GM12872 (cell line): ENCODE results near the gene SLC6A6.

Source experiments
- TF ChIP-seq, protein P1 (sequence below): IDR thresholded peaks from 3 replicates; pipeline ENCODE4 v1.5.1; 2011; ENCODE audit warnings: low read depth, mild to moderate bottlenecking, low read length, moderate library complexity; ENCODE audit not compliant: insufficient read depth

Gene SLC6A6

DNA sequence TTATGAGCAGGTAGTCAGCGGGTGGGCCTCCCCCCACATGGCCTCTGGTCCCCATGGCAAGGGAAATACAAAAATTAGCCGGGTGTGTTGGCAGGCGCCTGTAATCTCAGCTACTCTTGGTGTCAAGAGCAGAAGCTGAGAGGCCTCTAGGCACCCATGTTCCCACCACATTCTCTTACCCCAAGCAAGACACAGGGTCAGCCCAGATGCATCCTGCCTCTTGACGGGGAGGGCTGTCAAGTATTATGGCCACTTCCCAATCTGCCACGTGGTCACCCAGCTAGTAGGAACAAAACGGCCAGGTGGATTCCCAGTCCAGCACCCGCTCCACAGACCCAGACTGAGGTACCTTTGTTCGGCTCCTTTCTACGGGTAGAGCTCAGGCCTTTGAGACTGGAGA lies 16.2 kb upstream of the SLC6A6 start:
- TF ChIP-seq, protein P1, sequence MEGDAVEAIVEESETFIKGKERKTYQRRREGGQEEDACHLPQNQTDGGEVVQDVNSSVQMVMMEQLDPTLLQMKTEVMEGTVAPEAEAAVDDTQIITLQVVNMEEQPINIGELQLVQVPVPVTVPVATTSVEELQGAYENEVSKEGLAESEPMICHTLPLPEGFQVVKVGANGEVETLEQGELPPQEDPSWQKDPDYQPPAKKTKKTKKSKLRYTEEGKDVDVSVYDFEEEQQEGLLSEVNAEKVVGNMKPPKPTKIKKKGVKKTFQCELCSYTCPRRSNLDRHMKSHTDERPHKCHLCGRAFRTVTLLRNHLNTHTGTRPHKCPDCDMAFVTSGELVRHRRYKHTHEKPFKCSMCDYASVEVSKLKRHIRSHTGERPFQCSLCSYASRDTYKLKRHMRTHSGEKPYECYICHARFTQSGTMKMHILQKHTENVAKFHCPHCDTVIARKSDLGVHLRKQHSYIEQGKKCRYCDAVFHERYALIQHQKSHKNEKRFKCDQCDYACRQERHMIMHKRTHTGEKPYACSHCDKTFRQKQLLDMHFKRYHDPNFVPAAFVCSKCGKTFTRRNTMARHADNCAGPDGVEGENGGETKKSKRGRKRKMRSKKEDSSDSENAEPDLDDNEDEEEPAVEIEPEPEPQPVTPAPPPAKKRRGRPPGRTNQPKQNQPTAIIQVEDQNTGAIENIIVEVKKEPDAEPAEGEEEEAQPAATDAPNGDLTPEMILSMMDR: no peak

DNA sequence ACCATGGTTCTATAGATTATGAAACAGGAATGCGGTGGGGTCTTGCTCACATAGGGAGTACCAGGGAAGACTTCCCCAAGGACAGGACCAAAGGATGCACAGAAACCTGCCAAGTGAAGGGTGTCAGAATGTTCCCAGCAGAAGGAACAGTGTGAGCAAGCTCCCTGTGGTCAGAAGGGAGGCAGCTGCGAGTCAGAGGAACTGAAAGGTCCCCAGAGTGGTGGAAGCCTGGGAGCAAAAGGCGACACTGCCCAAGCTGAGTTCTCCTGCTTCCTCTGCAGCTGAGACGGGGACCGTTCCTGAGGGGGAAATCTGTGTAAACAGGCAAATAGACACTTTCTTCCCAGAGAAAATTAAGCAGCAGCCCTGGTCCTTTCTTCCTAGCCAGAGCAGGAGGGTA lies 14.2 kb upstream of the SLC6A6 start:
- TF ChIP-seq, protein P1: no peak

DNA sequence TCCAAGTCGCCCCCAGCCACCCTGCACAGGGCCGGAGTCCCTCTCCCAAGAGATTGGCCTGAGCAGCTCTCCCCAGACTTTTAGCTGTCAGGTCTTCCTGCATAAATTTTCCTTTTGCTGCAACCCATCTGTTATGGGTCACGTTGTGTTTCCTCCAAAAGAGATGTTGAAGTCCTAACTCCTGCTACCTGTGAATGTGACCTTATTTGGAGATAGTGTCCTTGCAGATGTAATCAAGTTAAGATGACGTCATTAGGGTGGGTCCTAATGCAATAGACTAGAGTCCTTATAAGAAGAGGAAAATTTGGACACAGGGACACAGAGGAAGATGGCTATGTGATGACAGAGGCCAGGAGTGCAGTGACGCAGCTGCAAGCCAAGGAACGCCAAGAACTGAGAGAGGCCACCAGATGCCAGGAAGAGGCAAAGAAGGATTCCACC lies 13.2 kb upstream of the SLC6A6 start:
- TF ChIP-seq, protein P1: no peak

- TF ChIP-seq, protein P1: no peak
Measured at GRCh38 chr3:14389716-14390115, 12.7 kb upstream of the SLC6A6 start.

DNA sequence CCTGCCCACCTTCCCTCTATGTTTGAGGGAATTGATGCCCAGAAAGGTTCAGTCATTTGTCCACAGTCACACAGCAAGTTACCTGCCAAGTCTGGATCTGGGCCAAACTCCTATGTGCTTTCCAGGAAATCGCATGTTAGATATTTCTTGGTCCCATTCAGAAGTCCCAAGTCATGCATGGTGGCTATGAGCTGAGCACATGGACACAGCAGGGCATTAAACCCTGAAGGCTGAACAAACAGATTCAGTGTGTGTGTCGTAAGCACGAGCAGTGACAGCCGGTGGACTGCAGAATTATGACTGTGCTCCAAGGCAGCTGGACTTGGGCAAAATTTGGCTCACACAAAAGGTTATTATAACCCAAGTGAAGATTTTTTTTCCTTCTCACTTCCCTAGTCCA lies 11.4 kb upstream of the SLC6A6 start:
- TF ChIP-seq, protein P1: no peak

DNA sequence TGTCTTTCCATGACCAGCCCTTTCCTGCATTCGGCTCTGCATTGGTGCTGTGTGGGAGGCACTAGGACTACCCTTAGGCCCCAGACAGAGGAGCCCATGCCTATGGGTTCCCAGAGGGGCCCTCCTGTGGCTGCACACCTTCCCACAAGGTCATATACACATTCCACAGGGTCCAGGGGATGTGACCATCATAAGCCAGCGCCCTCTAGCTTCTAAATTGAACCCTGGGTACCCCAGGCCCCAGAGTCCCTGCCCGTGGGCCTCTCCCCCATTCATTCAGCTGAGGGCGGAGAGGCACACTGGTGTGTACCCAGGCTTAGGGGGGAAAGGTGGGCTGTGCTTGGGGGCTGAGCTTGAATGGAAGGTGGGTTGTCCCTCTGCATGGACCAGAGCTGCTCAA lies 10.2 kb upstream of the SLC6A6 start:
- TF ChIP-seq, protein P1: no peak

DNA sequence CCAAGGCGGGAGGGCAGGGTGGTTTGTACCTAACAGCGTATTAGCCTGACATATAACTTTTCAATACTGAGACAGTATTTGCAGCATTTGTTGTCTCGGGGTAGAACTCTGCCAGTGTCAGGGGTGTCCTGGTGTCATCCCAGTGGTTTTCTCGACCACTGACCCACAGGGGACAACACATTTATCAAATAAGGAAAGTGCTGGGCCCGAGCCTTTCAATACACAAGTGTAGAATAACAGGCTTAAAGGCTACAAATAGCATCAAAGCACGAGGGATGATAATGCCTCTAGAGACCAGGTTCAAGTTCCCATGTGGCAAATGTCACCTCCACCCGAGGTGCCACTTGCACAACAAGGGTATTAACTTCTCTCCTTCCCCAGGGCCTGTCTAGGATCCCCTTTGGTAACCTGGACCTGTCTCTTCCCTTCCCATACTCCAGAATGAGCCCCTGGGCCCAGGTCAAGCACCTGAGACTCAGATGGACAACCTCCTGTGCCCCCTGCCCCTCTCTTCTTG lies 9.5 kb upstream of the SLC6A6 start:
- TF ChIP-seq, protein P1: no peak
